IMR-90 (cell line): Measurements from ENCODE around the gene KRT34. TPM values are rescaled to one million over a fixed set of nuclear protein-coding genes. Genes with fewer than 3 reads are reported as not detected.

Source experiments
- ATAC-seq: fragments of 200-7000 bp; cut with Tn5 transposase; 2 replicates; pipeline ENCODE4 v1.9.1; 2020; ENCODE audit warnings: low read depth, mild to moderate bottlenecking, moderate library complexity
- BruUV-seq: library from RNA; stranded (reverse); fragments of 400-500 nt; replicated peaks from 2 replicates; lab custom pipeline; 2021; lab: Mats Ljungman, UMichigan
- CTCF ChIA-PET: fragments of 300-600 bp; formaldehyde crosslinking; extraction: SDS; loops from one replicate; lab custom pipeline; 2021; ENCODE audit warnings: antibody characterized with exemption; lab: Yijun Ruan, JAX
- POLR2A ChIA-PET: fragments of 300-600 bp; sonication (Branson Sonifier 250); formaldehyde crosslinking; loops from one replicate; lab custom pipeline; 2022; ENCODE audit warnings: antibody characterized with exemption; ENCODE audit not compliant: unreplicated experiment; lab: Charles Lee
- DNase-seq: peaks from one replicate; pipeline ENCODE4 v3.0.0; 2013
- H2AFZ ChIP-seq: replicated peaks from 2 replicates; pipeline ENCODE3; 2013; ENCODE audit warnings: low read length, mild to moderate bottlenecking; ENCODE audit not compliant: poor library complexity
- H2AK5ac ChIP-seq: 2 replicates; pipeline ENCODE4 v1.6.1; 2013; ENCODE audit warnings: low read depth, low read length, inconsistent platforms
- H2AK9ac ChIP-seq: replicated peaks from 2 replicates; pipeline ENCODE3; 2013; ENCODE audit warnings: mild to moderate bottlenecking, low read depth, low read length, moderate library complexity; ENCODE audit not compliant: poor library complexity
- H2BK120ac ChIP-seq: 2 replicates; pipeline ENCODE4 v1.6.1; 2013; ENCODE audit warnings: low read depth, low read length, inconsistent platforms
- H2BK15ac ChIP-seq: 3 replicates; pipeline ENCODE4 v1.6.1; 2013; ENCODE audit warnings: low read depth, low read length, inconsistent platforms
- H2BK20ac ChIP-seq: 2 replicates; pipeline ENCODE4 v1.6.1; 2013; ENCODE audit warnings: low read depth, mild to moderate bottlenecking, inconsistent platforms, low read length, moderate library complexity
- H2BK5ac ChIP-seq: 2 replicates; pipeline ENCODE4 v1.6.1; 2013; ENCODE audit warnings: mild to moderate bottlenecking, low read depth, low read length, inconsistent platforms; ENCODE audit not compliant: poor library complexity, severe bottlenecking
- H3K14ac ChIP-seq: replicated peaks from 2 replicates; pipeline ENCODE4 v1.6.1; 2013; ENCODE audit warnings: low read depth, low read length, inconsistent platforms
- H3K18ac ChIP-seq: 2 replicates; pipeline ENCODE4 v1.6.1; 2013; ENCODE audit warnings: low read depth, low read length, control low read depth
- H3K23ac ChIP-seq: 2 replicates; pipeline ENCODE4 v1.6.1; 2013; ENCODE audit warnings: low read depth, low read length, inconsistent platforms
- H3K27ac ChIP-seq: 2 replicates; pipeline ENCODE4 v1.5.1; 2013; ENCODE audit warnings: mild to moderate bottlenecking, control low read depth, low read length; ENCODE audit not compliant: insufficient read depth
- H3K27me3 ChIP-seq: 2 replicates; pipeline ENCODE4 v1.6.1; 2013; ENCODE audit warnings: low read length; ENCODE audit not compliant: control insufficient read depth, insufficient read depth
- H3K36me3 ChIP-seq: 2 replicates; pipeline ENCODE4 v1.6.1; 2013; ENCODE audit warnings: low read length, mixed read lengths; ENCODE audit not compliant: control insufficient read depth, insufficient read depth
- H3K4ac ChIP-seq: 2 replicates; pipeline ENCODE4 v1.6.1; 2013; ENCODE audit warnings: low read depth, low read length, inconsistent platforms
- H3K4me1 ChIP-seq: 2 replicates; pipeline ENCODE4 v1.6.1; 2013; ENCODE audit warnings: low read length, mixed read lengths; ENCODE audit not compliant: control insufficient read depth, insufficient read depth
- H3K4me2 ChIP-seq: 2 replicates; pipeline ENCODE4 v1.6.1; 2013; ENCODE audit warnings: low read depth, mild to moderate bottlenecking, control low read depth, low read length, moderate library complexity
- H3K4me3 ChIP-seq: 2 replicates; pipeline ENCODE4 v1.5.1; 2013; ENCODE audit warnings: low read depth, mild to moderate bottlenecking, control low read depth, low read length, moderate library complexity; ENCODE audit not compliant: insufficient read depth
- H3K56ac ChIP-seq: 2 replicates; pipeline ENCODE4 v1.6.1; 2013; ENCODE audit warnings: low read length, inconsistent platforms; ENCODE audit not compliant: insufficient read depth; ENCODE audit errors: extremely low read depth
- H3K79me1 ChIP-seq, 2 experiments: 2 replicates each; pipeline ENCODE4 v1.6.1; 2013; ENCODE audit warnings: low read length in 2 of 2, inconsistent platforms in 1 of 2, low read depth in 1 of 2
- H3K9ac ChIP-seq: 2 replicates; pipeline ENCODE4 v1.6.1; 2013; ENCODE audit warnings: low read depth, low read length, control low read depth
- H3K9me1 ChIP-seq: 2 replicates; pipeline ENCODE4 v1.6.1; 2013; ENCODE audit warnings: low read length, inconsistent platforms; ENCODE audit not compliant: insufficient read depth
- H3K9me3 ChIP-seq: 2 replicates; pipeline ENCODE4 v1.6.1; 2013; ENCODE audit warnings: low read length; ENCODE audit not compliant: control insufficient read depth, insufficient read depth
- H4K20me1 ChIP-seq: 2 replicates; pipeline ENCODE4 v1.6.1; 2013; ENCODE audit warnings: low read length, inconsistent platforms; ENCODE audit not compliant: insufficient read depth
- H4K5ac ChIP-seq: 2 replicates; pipeline ENCODE4 v1.6.1; 2013; ENCODE audit warnings: mild to moderate bottlenecking, low read depth, low read length, control low read depth
- H4K8ac ChIP-seq, 2 experiments: 2 replicates each; pipeline ENCODE4 v1.6.1; 2013; ENCODE audit warnings: low read depth in 2 of 2, low read length in 2 of 2, control low read depth in 1 of 2, inconsistent platforms in 1 of 2
- H4K91ac ChIP-seq: 2 replicates; pipeline ENCODE4 v1.6.1; 2013; ENCODE audit warnings: low read depth, low read length, inconsistent platforms; ENCODE audit not compliant: insufficient read depth
- BHLHE40 ChIP-seq: fragments of 150-350 bp; IDR thresholded peaks from 2 replicates; pipeline ENCODE4 v1.6.1; 2016; ENCODE audit warnings: mild to moderate bottlenecking, low read depth, low read length
- CEBPB ChIP-seq: IDR thresholded peaks from 2 replicates; pipeline ENCODE4 v1.6.1; 2012; ENCODE audit warnings: low read depth, low read length, improper control_type of control experiment
- CHD1 ChIP-seq: IDR thresholded peaks from 2 replicates; pipeline ENCODE4 v1.6.1; 2012; ENCODE audit warnings: low read depth, low read length, improper control_type of control experiment
- FOS ChIP-seq: fragments of 150-350 bp; IDR thresholded peaks from 2 replicates; pipeline ENCODE4 v1.6.1; 2016; ENCODE audit warnings: low read depth, low read length
- MAFK ChIP-seq: IDR thresholded peaks from 2 replicates; pipeline ENCODE4 v1.6.1; 2012; ENCODE audit warnings: low read depth, low read length, improper control_type of control experiment
- MAZ ChIP-seq: IDR thresholded peaks from 2 replicates; pipeline ENCODE4 v1.6.1; 2012; ENCODE audit warnings: low read depth, mild to moderate bottlenecking, low read length, improper control_type of control experiment, moderate library complexity, borderline replicate concordance
- MXI1 ChIP-seq: IDR thresholded peaks from 2 replicates; pipeline ENCODE4 v1.6.1; 2012; ENCODE audit warnings: low read depth, mild to moderate bottlenecking, low read length, moderate library complexity, borderline replicate concordance
- NFE2L2 ChIP-seq: fragments of 150-350 bp; IDR thresholded peaks from 2 replicates; pipeline ENCODE4 v1.6.1; 2016; ENCODE audit warnings: low read depth, mild to moderate bottlenecking, low read length
- POLR2A ChIP-seq: IDR thresholded peaks from 2 replicates; pipeline ENCODE4 v1.6.1; 2012; ENCODE audit warnings: mild to moderate bottlenecking, low read depth, low read length
- RAD21 ChIP-seq: IDR thresholded peaks from 2 replicates; pipeline ENCODE4 v1.6.1; 2012; ENCODE audit warnings: low read length, improper control_type of control experiment
- RCOR1 ChIP-seq: IDR thresholded peaks from 2 replicates; pipeline ENCODE4 v1.6.1; 2012; ENCODE audit warnings: mild to moderate bottlenecking, low read length, improper control_type of control experiment; ENCODE audit not compliant: insufficient replicate concordance
- RFX5 ChIP-seq: IDR thresholded peaks from 2 replicates; pipeline ENCODE4 v1.8.0; 2012; ENCODE audit warnings: low read depth, mild to moderate bottlenecking, low read length, moderate library complexity
- SMC3 ChIP-seq: fragments of 150-350 bp; IDR thresholded peaks from 2 replicates; pipeline ENCODE4 v1.6.1; 2016; ENCODE audit warnings: low read depth, mild to moderate bottlenecking, antibody characterized with exemption, low read length, moderate library complexity
- WGBS, 2 experiments: methylation state at CpG; one replicate each; pipeline versions ENCODE4 v1.1.5 to v1.1.7; 2013; ENCODE audit warnings: missing lambda C conversion rate in 2 of 2; ENCODE audit not compliant: insufficient read length in 1 of 2; ENCODE audit errors: extremely low coverage in 2 of 2; 5-methylcytosine and 5-hydroxymethylcytosine counted together
- dilution Hi-C: fragments of 300-500 bp; cut with HindIII; formaldehyde crosslinking; loops from one replicate; pipeline ENCODE4 v1.14.3; 2018; ENCODE audit warnings: low sequenced_read_pairs; ENCODE audit not compliant: unreplicated experiment
- in situ Hi-C: fragments of 300-500 bp; cut with MboI; formaldehyde crosslinking; loops from 3 replicates; pipeline ENCODE4 v1.14.3; 2019; ENCODE audit warnings: low sequenced_read_pairs, inconsistent platforms, mixed read lengths
- intact Hi-C: fragments of 100-400 bp; cut with micrococcal nuclease; formaldehyde crosslinking; loops from 2 replicates; pipeline ENCODE4 v1.10.0; 2022
- polyA plus RNA-seq, 3 experiments: library from polyadenylated mRNA; depleted of rRNA; stranded (reverse); fragments of >200 nt; gene quantifications; 2 replicates each; pipeline ENCODE4 v1.2.3, GENCODE V29; 2012; ENCODE audit warnings: low replicate concordance in 1 of 3
- total RNA-seq: library from RNA; depleted of rRNA; stranded (reverse); fragments of >200 nt; gene quantifications from 2 replicates; pipeline ENCODE4 v1.2.3, GENCODE V29; 2012
- TF ChIP-seq, protein P1 (sequence below): fragments of 150-350 bp; IDR thresholded peaks from 2 replicates; pipeline ENCODE4 v1.6.1; 2017; ENCODE audit warnings: mild to moderate bottlenecking, antibody characterized with exemption, low read length, low read depth
- TF ChIP-seq, protein P2 (sequence below): conservative IDR thresholded peaks from 2 replicates; pipeline ENCODE4 v1.5.1; 2012; ENCODE audit warnings: mild to moderate bottlenecking, low read depth, low read length, improper control_type of control experiment
- TF ChIP-seq, protein P3 (sequence below): fragments of 150-350 bp; IDR thresholded peaks from 2 replicates; pipeline ENCODE4 v1.6.1; 2016; ENCODE audit warnings: low read depth, mild to moderate bottlenecking, low read length, moderate library complexity, borderline replicate concordance

Gene KRT34
- total and polyA plus RNA-seq, 2 of the 4 experiments (the other 2 are of a cell fraction): 3.4 to 3.6 TPM

DNA sequence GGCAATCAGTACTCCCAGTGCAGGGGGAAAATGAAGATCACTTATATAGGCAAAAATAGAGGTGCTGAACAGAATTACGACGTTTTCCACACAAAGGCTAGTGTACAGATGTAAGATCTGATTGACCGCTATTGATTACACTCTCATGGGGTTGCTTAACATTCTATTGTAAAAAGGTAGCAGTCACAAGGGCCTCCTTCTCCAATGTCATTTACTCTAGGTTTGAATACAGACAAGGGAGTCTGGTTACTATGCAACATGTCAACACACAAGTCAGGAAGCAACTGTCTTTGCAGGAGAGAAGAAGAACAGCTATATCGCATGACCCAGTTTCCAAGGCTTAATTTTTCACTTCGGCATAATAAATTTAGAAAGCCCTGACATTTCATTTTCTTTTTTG lies 34.4 kb upstream of the KRT34 start:
- Histone ChIP-seq H3K36me3 (no peaks in the 10 kb centered on the region), H3K9ac (no peak overlapping the region), H2BK15ac (peak overlapping the region; percentile 59; the same call in 2 of the 3 replicates), H3K79me1 (no peaks in the 10 kb centered on the region), H2AK5ac (peak overlapping the region; percentile 62), H3K18ac (peak overlapping the region; percentile 79; the same call in 1 of the 2 replicates), H3K4me1 (peaks cover 36% of the 10 kb centered on the region), H3K23ac (peak overlapping the region; percentile 34; the same call in 1 of the 2 replicates), H3K4me2 (no peak overlapping the region; the same call in 1 of the 2 replicates), H2AFZ (no peak overlapping the region), H2BK5ac (peak overlapping the region; percentile 89), H3K27ac (peak overlapping the region; percentile 18; the same call in 1 of the 2 replicates), H4K20me1 (no peaks in the 10 kb centered on the region), H4K5ac (peak overlapping the region; percentile 42; the same call in 1 of the 2 replicates), H2BK20ac (peak overlapping the region; percentile 53), H4K8ac (peak overlapping the region in 1 of 2 experiments; percentile 31; a peak in 1 of 4 replicates), H3K9me3 (no peaks in the 10 kb centered on the region), H3K14ac (peak overlapping the region; percentile 76; the same call in 1 of the 2 replicates), H3K56ac (no peak overlapping the region; the same call in none of the 2 replicates), H3K27me3 (no peaks in the 10 kb centered on the region), H3K4me3 (no peak overlapping the region), H2AK9ac (no peak overlapping the region), H3K4ac (peak overlapping the region; percentile 76), H2BK120ac (peak overlapping the region; percentile 56), H3K9me1 (peaks cover 29% of the 10 kb centered on the region), H4K91ac (peak overlapping the region; percentile 16; the same call in 1 of the 2 replicates)
- ATAC-seq (no peak), DNase-seq (no peak)
- TF ChIP-seq SMC3 (no peak), MXI1 (no peak), CEBPB (no peak), RCOR1 (no peak), RFX5 (no peak), RAD21 (no peak), CHD1 (no peak), POLR2A (no peak), MAZ (no peak), MAFK (no peak), BHLHE40 (no peak), FOS (no peak), NFE2L2 (no peak)
- TF ChIP-seq, protein P1, sequence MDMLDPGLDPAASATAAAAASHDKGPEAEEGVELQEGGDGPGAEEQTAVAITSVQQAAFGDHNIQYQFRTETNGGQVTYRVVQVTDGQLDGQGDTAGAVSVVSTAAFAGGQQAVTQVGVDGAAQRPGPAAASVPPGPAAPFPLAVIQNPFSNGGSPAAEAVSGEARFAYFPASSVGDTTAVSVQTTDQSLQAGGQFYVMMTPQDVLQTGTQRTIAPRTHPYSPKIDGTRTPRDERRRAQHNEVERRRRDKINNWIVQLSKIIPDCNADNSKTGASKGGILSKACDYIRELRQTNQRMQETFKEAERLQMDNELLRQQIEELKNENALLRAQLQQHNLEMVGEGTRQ: no peak
- TF ChIP-seq, protein P2, sequence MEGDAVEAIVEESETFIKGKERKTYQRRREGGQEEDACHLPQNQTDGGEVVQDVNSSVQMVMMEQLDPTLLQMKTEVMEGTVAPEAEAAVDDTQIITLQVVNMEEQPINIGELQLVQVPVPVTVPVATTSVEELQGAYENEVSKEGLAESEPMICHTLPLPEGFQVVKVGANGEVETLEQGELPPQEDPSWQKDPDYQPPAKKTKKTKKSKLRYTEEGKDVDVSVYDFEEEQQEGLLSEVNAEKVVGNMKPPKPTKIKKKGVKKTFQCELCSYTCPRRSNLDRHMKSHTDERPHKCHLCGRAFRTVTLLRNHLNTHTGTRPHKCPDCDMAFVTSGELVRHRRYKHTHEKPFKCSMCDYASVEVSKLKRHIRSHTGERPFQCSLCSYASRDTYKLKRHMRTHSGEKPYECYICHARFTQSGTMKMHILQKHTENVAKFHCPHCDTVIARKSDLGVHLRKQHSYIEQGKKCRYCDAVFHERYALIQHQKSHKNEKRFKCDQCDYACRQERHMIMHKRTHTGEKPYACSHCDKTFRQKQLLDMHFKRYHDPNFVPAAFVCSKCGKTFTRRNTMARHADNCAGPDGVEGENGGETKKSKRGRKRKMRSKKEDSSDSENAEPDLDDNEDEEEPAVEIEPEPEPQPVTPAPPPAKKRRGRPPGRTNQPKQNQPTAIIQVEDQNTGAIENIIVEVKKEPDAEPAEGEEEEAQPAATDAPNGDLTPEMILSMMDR: no peak
- TF ChIP-seq, protein P3, sequence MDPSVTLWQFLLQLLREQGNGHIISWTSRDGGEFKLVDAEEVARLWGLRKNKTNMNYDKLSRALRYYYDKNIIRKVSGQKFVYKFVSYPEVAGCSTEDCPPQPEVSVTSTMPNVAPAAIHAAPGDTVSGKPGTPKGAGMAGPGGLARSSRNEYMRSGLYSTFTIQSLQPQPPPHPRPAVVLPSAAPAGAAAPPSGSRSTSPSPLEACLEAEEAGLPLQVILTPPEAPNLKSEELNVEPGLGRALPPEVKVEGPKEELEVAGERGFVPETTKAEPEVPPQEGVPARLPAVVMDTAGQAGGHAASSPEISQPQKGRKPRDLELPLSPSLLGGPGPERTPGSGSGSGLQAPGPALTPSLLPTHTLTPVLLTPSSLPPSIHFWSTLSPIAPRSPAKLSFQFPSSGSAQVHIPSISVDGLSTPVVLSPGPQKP: no peak
- WGBS, 2 experiments: no CpG with 5 or more reads among the region's 5 CpGs
- in situ Hi-C loops (no loop called here), intact Hi-C loops (no loop called here), dilution Hi-C loops (no loop called here)
- CTCF ChIA-PET: interaction anchor here (1.0 kb wide), 1 partner anchor 598 kb away, joined by 3 read pairs; no protein-coding TSS in a partner anchor
- no TSS peak for BruUV-seq
- POLR2A ChIA-PET: no interaction called here
